ENCODE measurements around the gene PBX1.

DNA sequence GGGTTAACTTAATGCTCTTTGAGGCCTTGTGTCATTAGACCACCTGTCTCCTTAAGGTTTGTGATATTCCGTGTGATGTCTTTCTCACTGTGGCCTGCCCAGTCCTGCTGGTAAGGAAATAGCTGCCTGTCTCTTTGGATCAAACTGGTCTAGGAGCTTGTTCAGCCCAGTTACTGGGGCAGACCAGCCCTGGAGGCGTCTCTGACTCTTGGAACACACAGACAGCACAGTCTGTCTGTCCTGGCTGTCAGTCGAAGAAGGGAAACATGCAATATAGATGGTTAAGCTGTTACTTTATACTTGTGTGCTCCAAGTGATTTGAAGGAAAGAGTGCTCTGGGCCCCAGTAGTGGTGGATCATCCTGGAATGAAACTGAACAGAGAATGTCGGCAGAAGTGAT lies 20.4 kb downstream of the PBX1 start:
- TF ChIP-seq CTCF (conservative IDR thresholded peaks at IDR 0.05; ENCODE audit: low read depth in 2 of 2), result no peak
- no peak for TF ChIP-seq EZH2 (IDR thresholded peaks at IDR 0.05; ENCODE audit: low read depth, unreplicated experiment)
- TF ChIP-seq ZNF462 (CRISPR knock-in tag; IDR thresholded peaks at IDR 0.05), result no peak
- no peak for TF ChIP-seq REST (IDR thresholded peaks at IDR 0.05; ENCODE audit: unreplicated experiment)
- TF ChIP-seq STAT1 (IDR thresholded peaks at IDR 0.05; ENCODE audit: unreplicated experiment), result no peak
- no peak for TF ChIP-seq ZNF114 (CRISPR knock-in tag; IDR thresholded peaks at IDR 0.05)
- no peak for TF ChIP-seq POLR2AphosphoS5 (IDR thresholded peaks at IDR 0.05; ENCODE audit: low read depth)
- TF ChIP-seq EZH2phosphoT487 (IDR thresholded peaks at IDR 0.05; ENCODE audit: unreplicated experiment), result no peak
- no peak for TF ChIP-seq JUNB (IDR thresholded peaks at IDR 0.05; ENCODE audit: unreplicated experiment)
- TF ChIP-seq CREB1 (CRISPR knock-in tag; IDR thresholded peaks at IDR 0.05; ENCODE audit: low read depth), result no peak

Measured in GM23338 (cell line).